Type B pancreatic cell (in vitro differentiated cells): ENCODE results near the gene HNRNPC. TPM values are rescaled to one million over a fixed set of nuclear protein-coding genes. Genes with fewer than 3 reads are reported as not detected.

ENCODE experiments used
- DNase-seq: peaks from one replicate; pipeline ENCODE4 v3.0.0; 2021; ENCODE audit warnings: mixed read lengths; ENCODE audit not compliant: unreplicated experiment; ENCODE audit errors: extremely low spot score
- H3K27ac Mint-ChIP-seq: 2 replicates; pipeline ENCODE4 v1.8.0; 2021; ENCODE audit warnings: mild to moderate bottlenecking, mixed read lengths
- H3K27me3 Mint-ChIP-seq: 2 replicates; pipeline ENCODE4 v1.8.0; 2021; ENCODE audit warnings: mixed read lengths
- H3K36me3 Mint-ChIP-seq: 2 replicates; pipeline ENCODE4 v1.8.0; 2021; ENCODE audit warnings: mixed read lengths
- H3K4me1 Mint-ChIP-seq: one replicate; pipeline ENCODE4 v1.8.0; 2021; ENCODE audit warnings: mixed read lengths; ENCODE audit not compliant: unreplicated experiment
- H3K4me3 Mint-ChIP-seq: 2 replicates; pipeline ENCODE4 v1.8.0; 2021; ENCODE audit warnings: mild to moderate bottlenecking, mixed read lengths
- H3K9me3 Mint-ChIP-seq: 2 replicates; pipeline ENCODE4 v1.8.0; 2021; ENCODE audit warnings: mixed read lengths
- CTCF ChIP-seq: fragments of 200-600 bp; sonication (generic); conservative IDR thresholded peaks from 2 replicates; pipeline ENCODE4 v1.5.0; 2021; ENCODE audit warnings: antibody characterized with exemption, mild to moderate bottlenecking
- total RNA-seq: library from RNA; stranded (reverse); gene quantifications from 2 replicates; pipeline ENCODE4 v1.2.1, GENCODE V29; 2021; ENCODE audit warnings: low replicate concordance

The HNRNPC gene
- total RNA-seq, 1 donor from 2014 or later, result 692 TPM

GRCh38 chr14:21236948-21237797, 32.1 kb downstream of the HNRNPC start:
- Mint-ChIP-seq H3K9me3 (no peaks in the 10 kb centered on the region), H3K4me1 (peaks cover 5% of the 10 kb centered on the region), H3K27ac (no peak overlapping the region), H3K27me3 (no peaks in the 10 kb centered on the region), H3K36me3 (peaks cover 20% of the 10 kb centered on the region), H3K4me3 (no peak overlapping the region)
- TF ChIP-seq CTCF, result no peak
- DNase-seq, result no peak

GRCh38 chr14:21234112-21234511, 35.1 kb downstream of the HNRNPC start:
- TF ChIP-seq CTCF, result no peak
- Mint-ChIP-seq H3K27me3 (no peaks in the 10 kb centered on the region), H3K9me3 (no peaks in the 10 kb centered on the region), H3K36me3 (peaks cover 36% of the 10 kb centered on the region), H3K4me1 (peaks cover 5% of the 10 kb centered on the region), H3K27ac (no peak overlapping the region), H3K4me3 (no peak overlapping the region)
- DNase-seq, result no peak

- no peak overlapping the region for H3K4me3 Mint-ChIP-seq
- H3K27ac Mint-ChIP-seq, result peak overlapping the region; percentile 50
- peaks cover 33% of the 10 kb centered on the region for H3K36me3 Mint-ChIP-seq
- no peaks in the 10 kb centered on the region for H3K9me3 Mint-ChIP-seq
- DNase-seq, result no peak
- no peak for TF ChIP-seq CTCF
- peaks cover 5% of the 10 kb centered on the region for H3K4me1 Mint-ChIP-seq
- no peaks in the 10 kb centered on the region for H3K27me3 Mint-ChIP-seq
These were observed 35.7 kb downstream of the HNRNPC start for GRCh38 chr14:21233457-21234076.

- no peaks in the 10 kb centered on the region for H3K27me3 Mint-ChIP-seq
- DNase-seq, result no peak
- H3K4me1 Mint-ChIP-seq, result peaks cover 9% of the 10 kb centered on the region
- H3K9me3 Mint-ChIP-seq, result no peaks in the 10 kb centered on the region
- H3K36me3 Mint-ChIP-seq, result peaks cover 41% of the 10 kb centered on the region
- H3K4me3 Mint-ChIP-seq, result no peak overlapping the region
- H3K27ac Mint-ChIP-seq, result no peak overlapping the region
- TF ChIP-seq CTCF, result no peak
These were observed 38.1 kb downstream of the HNRNPC start for GRCh38 chr14:21231020-21231652.

GRCh38 chr14:21229821-21230220, 39.4 kb downstream of the HNRNPC start:
- no peak for TF ChIP-seq CTCF
- Mint-ChIP-seq H3K27ac (no peak overlapping the region), H3K4me3 (no peak overlapping the region), H3K4me1 (peaks cover 9% of the 10 kb centered on the region), H3K9me3 (no peaks in the 10 kb centered on the region), H3K27me3 (no peaks in the 10 kb centered on the region), H3K36me3 (peaks cover 41% of the 10 kb centered on the region)
- no peak for DNase-seq
